GM18867 (cell line): ENCODE measurements around the gene PIK3CD.
A peak's percentile ranks its signal among the peaks of the same experiment; 100 is the strongest.
"Not testable (repeated sequence)": the region's sequence is repeated elsewhere in the genome, so short reads cannot be mapped to it uniquely, and the experiment has no call there.

Experiments used
- ATAC-seq: cut with Tn5 transposase; IDR thresholded peaks from one replicate; pipeline ENCODE4 v1.9.1; 2021; ENCODE audit warnings: mild to moderate bottlenecking, moderate library complexity; ENCODE audit not compliant: unreplicated experiment

The PIK3CD gene

GRCh38 chr1:9653491-9654050 lies 2.0 kb downstream of the PIK3CD start:
- ATAC-seq = no peak

- ATAC-seq = no peak
Measured at GRCh38 chr1:9654051-9654833, 2.7 kb downstream of the PIK3CD start.

- ATAC-seq = no peak
Measured at GRCh38 chr1:9654834-9655723, 3.5 kb downstream of the PIK3CD start.

DNA sequence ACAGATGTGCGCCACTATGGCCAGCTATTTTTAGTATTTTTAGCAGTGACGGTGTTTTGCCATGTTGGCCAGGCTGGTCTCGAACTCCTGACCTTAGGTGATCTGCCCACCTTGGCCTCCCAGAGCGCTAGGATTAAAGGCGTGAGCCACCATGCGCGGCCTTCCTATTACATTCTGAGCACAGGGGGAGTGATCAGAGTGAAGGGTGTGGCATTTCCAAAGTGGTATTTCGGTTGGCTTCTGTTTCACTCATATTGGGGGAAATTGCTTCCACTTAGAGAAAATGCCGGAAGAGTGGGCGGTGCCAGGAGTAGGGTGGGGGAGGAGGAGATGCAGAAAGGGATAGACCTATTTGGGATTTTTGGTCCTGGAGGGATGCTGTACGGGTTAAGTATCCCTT lies 4.3 kb downstream of the PIK3CD start:
- ATAC-seq = no peak

DNA sequence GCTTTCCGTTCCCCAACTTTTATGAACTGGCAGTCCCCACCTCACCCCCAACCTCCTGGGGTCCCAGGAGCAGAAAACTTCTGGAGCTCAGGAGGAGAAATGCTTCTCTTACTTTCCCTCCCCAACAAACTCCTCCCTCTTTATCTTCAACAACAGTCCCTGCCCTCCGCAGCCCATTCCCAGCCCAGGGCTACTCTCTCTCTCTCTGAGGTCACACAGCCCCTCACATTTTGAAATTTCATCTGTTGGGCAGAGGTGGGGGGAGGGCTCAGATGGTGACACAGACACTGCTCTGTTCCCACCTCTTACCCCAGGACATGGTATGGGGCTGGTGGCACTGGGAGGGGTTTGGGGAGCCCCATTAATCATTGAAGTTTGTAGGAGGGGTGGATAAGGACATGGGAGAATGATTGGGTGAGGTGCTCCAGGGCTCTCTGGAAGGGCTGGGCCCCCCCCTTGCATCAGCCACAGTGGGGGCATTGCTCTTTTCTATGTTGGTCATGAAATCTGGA lies 6.0 kb downstream of the PIK3CD start:
- no peak for ATAC-seq

GRCh38 chr1:9658199-9658598 lies 6.7 kb downstream of the PIK3CD start:
- no peak for ATAC-seq

DNA sequence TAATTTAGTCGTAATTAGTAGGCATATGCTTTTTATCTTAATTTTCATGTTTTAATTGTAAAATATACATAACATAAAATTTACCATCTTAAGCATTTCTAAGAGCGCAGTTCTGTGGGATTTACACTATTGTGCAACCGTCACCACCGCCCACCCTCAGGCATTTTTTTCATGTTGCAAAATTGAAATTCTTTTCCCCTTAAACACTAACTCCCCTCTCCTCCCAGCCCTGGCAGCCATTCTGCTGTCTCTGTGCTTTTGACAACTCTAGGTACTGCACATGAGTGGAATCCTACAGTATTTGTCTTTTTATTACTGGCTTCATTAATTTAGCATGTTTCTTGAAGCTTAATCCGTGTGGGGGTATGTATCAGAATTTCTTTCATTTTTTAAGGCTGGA lies 7.8 kb downstream of the PIK3CD start:
- no peak for ATAC-seq

DNA sequence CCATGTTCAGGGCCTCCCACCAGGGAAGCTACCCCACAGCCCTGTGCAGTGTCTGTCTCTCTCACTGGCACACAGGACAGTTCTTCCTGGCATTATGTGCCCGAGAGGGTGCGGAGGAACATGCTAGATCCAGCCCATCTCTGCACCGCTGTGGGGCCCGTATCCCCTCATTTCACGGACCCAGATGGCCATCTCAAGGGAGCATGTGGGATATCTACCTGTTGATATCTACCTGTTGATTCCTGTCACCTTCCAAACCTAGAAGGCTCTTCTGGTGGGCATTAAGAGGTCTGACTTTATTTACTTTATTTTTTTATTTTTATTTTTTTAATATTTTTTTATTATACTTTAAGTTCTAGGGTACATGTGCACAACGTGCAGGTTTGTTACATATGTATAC lies 11.7 kb downstream of the PIK3CD start:
- no peak for ATAC-seq

- no peak for ATAC-seq
Measured at GRCh38 chr1:9665193-9665592, 13.7 kb downstream of the PIK3CD start.

GRCh38 chr1:9668080-9668479 lies 16.5 kb downstream of the PIK3CD start:
- ATAC-seq = no peak

GRCh38 chr1:9670085-9670484 lies 18.6 kb downstream of the PIK3CD start:
- ATAC-seq = no peak

GRCh38 chr1:9671377-9672140 lies 20.0 kb downstream of the PIK3CD start:
- no peak for ATAC-seq

GRCh38 chr1:9672444-9672843 lies 20.9 kb downstream of the PIK3CD start:
- ATAC-seq = no peak

DNA sequence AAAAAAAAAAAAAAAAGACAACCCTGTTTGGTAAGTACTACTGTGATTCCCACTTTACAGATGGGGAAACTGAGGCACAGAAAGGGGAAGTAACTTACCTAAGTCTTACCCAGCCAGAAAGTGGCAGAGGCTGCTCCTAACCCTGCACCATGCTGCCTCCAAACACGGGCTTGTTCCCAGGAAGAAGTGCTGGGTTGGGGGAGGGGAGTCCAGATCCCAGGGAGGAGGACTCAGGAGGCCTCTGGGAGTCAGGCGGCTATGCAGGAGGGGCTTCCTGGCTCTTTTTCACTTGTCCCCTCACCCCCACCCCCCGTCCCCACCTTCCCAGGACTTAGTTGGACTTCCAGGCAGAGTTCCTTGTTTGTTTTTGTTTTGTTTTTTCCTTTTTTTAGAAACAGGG lies 23.9 kb downstream of the PIK3CD start:
- no peak for ATAC-seq

DNA sequence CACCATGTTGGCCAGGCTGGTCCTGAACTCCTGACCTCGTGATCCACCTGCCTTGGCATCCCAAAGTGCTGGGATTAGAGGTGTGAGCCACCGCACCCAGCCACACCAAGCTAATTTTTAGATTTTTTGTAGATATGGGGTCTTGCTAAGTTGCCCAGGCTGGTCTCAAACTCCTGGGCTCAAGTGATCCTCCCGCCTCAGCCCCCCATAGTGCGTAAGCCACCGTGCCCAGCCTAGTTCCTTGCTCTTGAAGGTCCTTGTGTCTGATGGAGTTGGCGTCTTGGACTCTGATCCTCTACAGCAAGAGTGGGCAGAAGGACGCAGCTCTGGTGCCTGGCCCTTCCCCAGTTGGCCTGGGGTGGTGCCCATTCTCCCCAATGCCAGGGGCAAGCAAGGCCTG lies 24.6 kb downstream of the PIK3CD start:
- not testable (repeated sequence) for ATAC-seq

- ATAC-seq = no peak
Measured at GRCh38 chr1:9676815-9677393, 25.4 kb downstream of the PIK3CD start.

GRCh38 chr1:9680091-9680490 lies 28.6 kb downstream of the PIK3CD start:
- no peak for ATAC-seq

- no peak for ATAC-seq
Measured at GRCh38 chr1:9680828-9681227, 29.3 kb downstream of the PIK3CD start.

- ATAC-seq = no peak
Measured at GRCh38 chr1:9684801-9685200, 33.3 kb downstream of the PIK3CD start.

- ATAC-seq = peak; percentile 40
Measured at GRCh38 chr1:9687120-9687873, 35.8 kb downstream of the PIK3CD start.
